22Rv1 (cell line): ENCODE data around the gene DSEL.

Source experiments
- ZFX ChIP-seq: fragments of 450-650 bp; IDR thresholded peaks from 2 replicates; pipeline ENCODE4 v1.6.1; 2017; ENCODE audit warnings: antibody characterized with exemption, borderline replicate concordance
- TF ChIP-seq, protein P1 (sequence below): fragments of 450-650 bp; IDR thresholded peaks from 2 replicates; pipeline ENCODE4 v1.5.1; 2017; ENCODE audit warnings: mild to moderate bottlenecking

DNA sequence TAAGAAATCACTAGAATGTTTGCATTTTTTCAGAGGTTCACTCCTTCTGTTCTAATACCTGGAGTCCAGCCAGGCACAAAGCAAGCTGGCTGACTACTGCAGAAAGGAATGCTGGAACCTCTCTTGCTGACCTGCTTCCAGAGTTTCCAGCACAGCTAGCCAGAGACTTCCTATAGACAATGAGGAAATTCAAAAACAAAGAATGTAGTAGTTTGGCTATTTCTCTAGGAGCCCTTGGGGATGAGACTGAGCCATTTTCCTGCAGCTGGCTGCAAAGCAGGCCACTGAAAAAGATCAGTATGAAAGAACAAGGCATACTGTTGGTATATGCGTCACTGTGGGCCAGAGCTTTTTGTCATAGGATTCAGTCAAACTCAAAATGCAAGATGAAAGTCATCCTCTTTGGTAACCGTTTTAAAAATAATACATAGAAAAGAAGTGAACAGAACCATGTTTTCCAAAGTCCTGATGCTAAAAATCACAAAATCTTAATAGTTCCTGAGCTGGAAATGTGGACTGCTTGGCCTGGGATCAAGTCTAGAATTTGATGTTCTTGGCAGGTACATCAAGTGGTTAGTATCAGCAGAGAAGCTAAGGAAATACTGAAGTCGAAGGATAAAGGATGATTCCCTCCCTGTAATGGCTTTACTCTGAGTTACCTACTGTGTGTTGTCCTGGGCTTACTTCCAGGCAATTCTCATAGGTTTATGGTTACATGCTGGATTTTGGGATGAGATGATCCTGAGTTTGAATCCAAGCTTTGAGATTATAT, 9.0 kb upstream of the DSEL start:
- TF ChIP-seq, protein P1, sequence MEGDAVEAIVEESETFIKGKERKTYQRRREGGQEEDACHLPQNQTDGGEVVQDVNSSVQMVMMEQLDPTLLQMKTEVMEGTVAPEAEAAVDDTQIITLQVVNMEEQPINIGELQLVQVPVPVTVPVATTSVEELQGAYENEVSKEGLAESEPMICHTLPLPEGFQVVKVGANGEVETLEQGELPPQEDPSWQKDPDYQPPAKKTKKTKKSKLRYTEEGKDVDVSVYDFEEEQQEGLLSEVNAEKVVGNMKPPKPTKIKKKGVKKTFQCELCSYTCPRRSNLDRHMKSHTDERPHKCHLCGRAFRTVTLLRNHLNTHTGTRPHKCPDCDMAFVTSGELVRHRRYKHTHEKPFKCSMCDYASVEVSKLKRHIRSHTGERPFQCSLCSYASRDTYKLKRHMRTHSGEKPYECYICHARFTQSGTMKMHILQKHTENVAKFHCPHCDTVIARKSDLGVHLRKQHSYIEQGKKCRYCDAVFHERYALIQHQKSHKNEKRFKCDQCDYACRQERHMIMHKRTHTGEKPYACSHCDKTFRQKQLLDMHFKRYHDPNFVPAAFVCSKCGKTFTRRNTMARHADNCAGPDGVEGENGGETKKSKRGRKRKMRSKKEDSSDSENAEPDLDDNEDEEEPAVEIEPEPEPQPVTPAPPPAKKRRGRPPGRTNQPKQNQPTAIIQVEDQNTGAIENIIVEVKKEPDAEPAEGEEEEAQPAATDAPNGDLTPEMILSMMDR = no peak
- no peak for TF ChIP-seq ZFX
